HEK293 (cell line): ENCODE results near the gene VGLL3.

Experiments
- CTCF ChIA-PET: fragments of 350-600 bp; formaldehyde crosslinking; extraction: SDS; loops from one replicate; lab custom pipeline; 2021; ENCODE audit warnings: antibody characterized with exemption; lab: Yijun Ruan, JAX
- POLR2A ChIA-PET: fragments of 300-600 bp; formaldehyde crosslinking; extraction: SDS; loops from one replicate; lab custom pipeline; 2020; ENCODE audit warnings: antibody characterized with exemption, inconsistent platforms; lab: Yijun Ruan, JAX
- H3K27ac ChIP-seq: fragments of 200-500 bp; sonication (Bioruptor generic); 2 replicates; pipeline ENCODE4 v1.5.1; 2014; ENCODE audit warnings: low read depth, low read length, control low read depth, inconsistent platforms; ENCODE audit errors: extremely low read depth
- H3K36me3 ChIP-seq, 2 experiments: fragments of 200-500 bp in 1 of 2; sonication (Bioruptor generic) in 1 of 2; 1 replicate in 1 of 2; 2 replicates in 1 of 2; pipeline ENCODE4 v1.5.1; 2014 to 2017; ENCODE audit warnings: inconsistent platforms in 2 of 2, low read length in 2 of 2; ENCODE audit not compliant: control insufficient read depth in 2 of 2, insufficient read depth in 1 of 2
- H3K4me1 ChIP-seq: fragments of 200-500 bp; sonication (Bioruptor generic); 2 replicates; pipeline ENCODE4 v1.5.1; 2014; ENCODE audit warnings: mild to moderate bottlenecking, low read length, inconsistent platforms; ENCODE audit not compliant: control insufficient read depth, insufficient read depth
- H3K4me3 ChIP-seq: 2 replicates; pipeline ENCODE4 v1.5.1; 2011; ENCODE audit warnings: low read depth, mild to moderate bottlenecking, control low read depth, low read length, moderate library complexity
- H3K9me3 ChIP-seq: fragments of 200-500 bp; sonication (Bioruptor generic); 2 replicates; pipeline ENCODE4 v1.5.1; 2014; ENCODE audit warnings: low read depth, low read length, inconsistent platforms; ENCODE audit not compliant: control insufficient read depth, insufficient read depth
- CTCF ChIP-seq: fragments of 450-650 bp; formaldehyde crosslinking; IDR thresholded peaks from 2 replicates; pipeline ENCODE4 v1.5.1; 2016; ENCODE audit warnings: missing biosample characterization, missing genetic modification characterization
- HOXD13 ChIP-seq: sonication (generic); formaldehyde crosslinking; IDR thresholded peaks from 2 replicates; pipeline ENCODE4 v1.8.0; 2022; ENCODE audit warnings: missing genetic modification reagents, borderline replicate concordance
- KLF7 ChIP-seq: fragments of 450-650 bp; formaldehyde crosslinking; IDR thresholded peaks from 2 replicates; pipeline ENCODE4 v1.5.1; 2016; ENCODE audit warnings: missing biosample characterization, missing genetic modification characterization, borderline replicate concordance
- MYNN ChIP-seq: fragments of 450-650 bp; formaldehyde crosslinking; IDR thresholded peaks from 2 replicates; pipeline ENCODE4 v1.5.1; 2016; ENCODE audit warnings: missing biosample characterization, missing genetic modification characterization, borderline replicate concordance
- ZFHX2 ChIP-seq: fragments of 450-650 bp; formaldehyde crosslinking; conservative IDR thresholded peaks from 2 replicates; pipeline ENCODE4 v1.5.1; 2016; ENCODE audit warnings: missing biosample characterization, missing genetic modification characterization
- ZNF148 ChIP-seq: fragments of 450-650 bp; formaldehyde crosslinking; IDR thresholded peaks from 2 replicates; pipeline ENCODE4 v1.5.0; 2017; ENCODE audit warnings: missing biosample characterization, missing genetic modification characterization, borderline replicate concordance
- ZNF221 ChIP-seq: fragments of 450-650 bp; formaldehyde crosslinking; IDR thresholded peaks from 2 replicates; pipeline ENCODE4 v1.5.1; 2017; ENCODE audit warnings: missing biosample characterization, missing genetic modification characterization, borderline replicate concordance
- ZNF223 ChIP-seq: fragments of 450-650 bp; formaldehyde crosslinking; IDR thresholded peaks from 2 replicates; pipeline ENCODE4 v1.5.1; 2016; ENCODE audit warnings: missing biosample characterization, missing genetic modification characterization
- ZNF266 ChIP-seq: fragments of 450-650 bp; formaldehyde crosslinking; IDR thresholded peaks from 2 replicates; pipeline ENCODE4 v1.5.1; 2016; ENCODE audit warnings: missing biosample characterization, missing genetic modification characterization, low read depth
- ZNF324 ChIP-seq: fragments of 450-650 bp; formaldehyde crosslinking; IDR thresholded peaks from 2 replicates; pipeline ENCODE4 v1.5.1; 2016; ENCODE audit warnings: missing biosample characterization, missing genetic modification characterization
- ZNF426 ChIP-seq: fragments of 450-650 bp; formaldehyde crosslinking; IDR thresholded peaks from 2 replicates; pipeline ENCODE4 v1.5.1; 2017; ENCODE audit warnings: missing biosample characterization, missing genetic modification characterization, mild to moderate bottlenecking, inconsistent platforms, moderate library complexity
- ZNF514 ChIP-seq: fragments of 450-650 bp; formaldehyde crosslinking; IDR thresholded peaks from 2 replicates; pipeline ENCODE4 v1.5.1; 2016; ENCODE audit warnings: missing biosample characterization, missing genetic modification characterization
- ZNF585B ChIP-seq: fragments of 450-650 bp; formaldehyde crosslinking; IDR thresholded peaks from 2 replicates; pipeline ENCODE4 v1.5.1; 2016; ENCODE audit warnings: missing biosample characterization, missing genetic modification characterization
- ZNF654 ChIP-seq: fragments of 450-650 bp; formaldehyde crosslinking; IDR thresholded peaks from 2 replicates; pipeline ENCODE4 v1.5.1; 2016; ENCODE audit warnings: low read depth, missing biosample characterization, missing genetic modification characterization
- ZSCAN18 ChIP-seq: fragments of 450-650 bp; formaldehyde crosslinking; IDR thresholded peaks from 2 replicates; pipeline ENCODE4 v1.5.1; 2016; ENCODE audit warnings: missing biosample characterization, missing genetic modification characterization
- TF ChIP-seq, protein P1 (sequence below): fragments of 450-650 bp; formaldehyde crosslinking; IDR thresholded peaks from 2 replicates; pipeline ENCODE4 v1.5.1; 2016; ENCODE audit warnings: missing biosample characterization, missing genetic modification characterization, borderline replicate concordance
- TF ChIP-seq, protein P2 (sequence below): sonication (generic); formaldehyde crosslinking; IDR thresholded peaks from 2 replicates; pipeline ENCODE4 v1.8.1; 2022; ENCODE audit warnings: mild to moderate bottlenecking, moderate library complexity, missing genetic modification reagents

The VGLL3 gene

GRCh38 chr3:87009271-87009670 is 18.3 kb upstream of the VGLL3 start (continued):
- TF ChIP-seq CTCF, result no peak
- TF ChIP-seq ZNF426 (tag by site-specific recombination), result no peak
- TF ChIP-seq ZNF148, result no peak
- no peak for TF ChIP-seq ZNF266 (tag by site-specific recombination)
- TF ChIP-seq, protein P1, sequence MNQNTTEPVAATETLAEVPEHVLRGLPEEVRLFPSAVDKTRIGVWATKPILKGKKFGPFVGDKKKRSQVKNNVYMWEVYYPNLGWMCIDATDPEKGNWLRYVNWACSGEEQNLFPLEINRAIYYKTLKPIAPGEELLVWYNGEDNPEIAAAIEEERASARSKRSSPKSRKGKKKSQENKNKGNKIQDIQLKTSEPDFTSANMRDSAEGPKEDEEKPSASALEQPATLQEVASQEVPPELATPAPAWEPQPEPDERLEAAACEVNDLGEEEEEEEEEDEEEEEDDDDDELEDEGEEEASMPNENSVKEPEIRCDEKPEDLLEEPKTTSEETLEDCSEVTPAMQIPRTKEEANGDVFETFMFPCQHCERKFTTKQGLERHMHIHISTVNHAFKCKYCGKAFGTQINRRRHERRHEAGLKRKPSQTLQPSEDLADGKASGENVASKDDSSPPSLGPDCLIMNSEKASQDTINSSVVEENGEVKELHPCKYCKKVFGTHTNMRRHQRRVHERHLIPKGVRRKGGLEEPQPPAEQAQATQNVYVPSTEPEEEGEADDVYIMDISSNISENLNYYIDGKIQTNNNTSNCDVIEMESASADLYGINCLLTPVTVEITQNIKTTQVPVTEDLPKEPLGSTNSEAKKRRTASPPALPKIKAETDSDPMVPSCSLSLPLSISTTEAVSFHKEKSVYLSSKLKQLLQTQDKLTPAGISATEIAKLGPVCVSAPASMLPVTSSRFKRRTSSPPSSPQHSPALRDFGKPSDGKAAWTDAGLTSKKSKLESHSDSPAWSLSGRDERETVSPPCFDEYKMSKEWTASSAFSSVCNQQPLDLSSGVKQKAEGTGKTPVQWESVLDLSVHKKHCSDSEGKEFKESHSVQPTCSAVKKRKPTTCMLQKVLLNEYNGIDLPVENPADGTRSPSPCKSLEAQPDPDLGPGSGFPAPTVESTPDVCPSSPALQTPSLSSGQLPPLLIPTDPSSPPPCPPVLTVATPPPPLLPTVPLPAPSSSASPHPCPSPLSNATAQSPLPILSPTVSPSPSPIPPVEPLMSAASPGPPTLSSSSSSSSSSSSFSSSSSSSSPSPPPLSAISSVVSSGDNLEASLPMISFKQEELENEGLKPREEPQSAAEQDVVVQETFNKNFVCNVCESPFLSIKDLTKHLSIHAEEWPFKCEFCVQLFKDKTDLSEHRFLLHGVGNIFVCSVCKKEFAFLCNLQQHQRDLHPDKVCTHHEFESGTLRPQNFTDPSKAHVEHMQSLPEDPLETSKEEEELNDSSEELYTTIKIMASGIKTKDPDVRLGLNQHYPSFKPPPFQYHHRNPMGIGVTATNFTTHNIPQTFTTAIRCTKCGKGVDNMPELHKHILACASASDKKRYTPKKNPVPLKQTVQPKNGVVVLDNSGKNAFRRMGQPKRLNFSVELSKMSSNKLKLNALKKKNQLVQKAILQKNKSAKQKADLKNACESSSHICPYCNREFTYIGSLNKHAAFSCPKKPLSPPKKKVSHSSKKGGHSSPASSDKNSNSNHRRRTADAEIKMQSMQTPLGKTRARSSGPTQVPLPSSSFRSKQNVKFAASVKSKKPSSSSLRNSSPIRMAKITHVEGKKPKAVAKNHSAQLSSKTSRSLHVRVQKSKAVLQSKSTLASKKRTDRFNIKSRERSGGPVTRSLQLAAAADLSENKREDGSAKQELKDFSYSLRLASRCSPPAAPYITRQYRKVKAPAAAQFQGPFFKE, result no peak
- no peak for TF ChIP-seq ZNF585B
- TF ChIP-seq ZNF223 (tag by site-specific recombination), result no peak

DNA sequence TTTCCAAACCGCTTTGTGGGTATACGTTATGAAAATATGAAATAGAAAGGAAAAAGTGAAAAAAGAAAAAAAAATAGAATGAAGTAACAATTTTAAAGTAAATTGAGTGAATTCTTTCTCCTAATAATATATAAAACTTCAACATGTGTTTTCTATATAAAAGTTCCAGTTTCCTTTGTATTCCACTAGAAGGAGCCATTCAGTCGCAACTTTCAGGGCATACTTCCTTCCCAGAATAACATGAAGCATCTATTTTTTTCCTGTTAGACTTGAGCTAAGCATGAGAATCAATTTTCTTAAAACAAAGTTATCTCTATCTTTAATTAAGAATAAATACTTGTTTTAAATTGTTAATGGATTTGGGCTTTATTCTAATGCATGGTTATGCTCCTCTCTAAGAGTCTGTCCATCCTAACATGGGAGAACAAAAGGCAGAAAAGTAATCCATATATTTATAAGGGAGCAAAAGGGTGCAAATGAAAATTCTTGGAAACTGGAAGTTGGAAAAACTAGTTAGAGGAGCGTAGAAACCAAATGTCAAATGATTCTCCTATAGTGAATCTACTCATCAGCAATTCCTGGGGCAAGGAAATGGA is 16.0 kb upstream of the VGLL3 start:
- Histone ChIP-seq H3K9me3 (no peaks in the 10 kb centered on the region), H3K4me1 (no peaks in the 10 kb centered on the region), H3K36me3 (no peaks in the 10 kb centered on the region), H3K4me3 (no peak overlapping the region), H3K27ac (no peak overlapping the region)
- POLR2A ChIA-PET, result no interaction called here
- TF ChIP-seq ZNF654 (tag by site-specific recombination), result peak; percentile 24; the same call in 1 of the 2 replicates
- no peak for TF ChIP-seq ZNF324
- CTCF ChIA-PET, result interaction anchor here (0.8 to 1.3 kb wide), 2 partner anchors 73 to 223 kb away, joined by 3 to 5 read pairs; no protein-coding TSS in a partner anchor

- no peaks in the 10 kb centered on the region for H3K9me3 ChIP-seq
- H3K36me3 ChIP-seq, result no peaks in the 10 kb centered on the region
- no peak for TF ChIP-seq ZNF221 (tag by site-specific recombination)
- TF ChIP-seq MYNN (tag by site-specific recombination), result no peak
- no peak for TF ChIP-seq KLF7 (tag by site-specific recombination)
- TF ChIP-seq, protein P2, sequence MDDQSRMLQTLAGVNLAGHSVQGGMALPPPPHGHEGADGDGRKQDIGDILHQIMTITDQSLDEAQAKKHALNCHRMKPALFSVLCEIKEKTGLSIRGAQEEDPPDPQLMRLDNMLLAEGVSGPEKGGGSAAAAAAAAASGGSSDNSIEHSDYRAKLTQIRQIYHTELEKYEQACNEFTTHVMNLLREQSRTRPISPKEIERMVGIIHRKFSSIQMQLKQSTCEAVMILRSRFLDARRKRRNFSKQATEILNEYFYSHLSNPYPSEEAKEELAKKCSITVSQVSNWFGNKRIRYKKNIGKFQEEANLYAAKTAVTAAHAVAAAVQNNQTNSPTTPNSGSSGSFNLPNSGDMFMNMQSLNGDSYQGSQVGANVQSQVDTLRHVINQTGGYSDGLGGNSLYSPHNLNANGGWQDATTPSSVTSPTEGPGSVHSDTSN (CRISPR knock-in tag), result no peak
- no peak for TF ChIP-seq ZNF514 (tag by site-specific recombination)
- no peak for TF ChIP-seq HOXD13
- TF ChIP-seq ZSCAN18, result no peak
- no peak for TF ChIP-seq ZFHX2 (tag by site-specific recombination)
- ChIA-PET CTCF (no interaction called here), POLR2A (no interaction called here)
- no peak overlapping the region for H3K4me3 ChIP-seq
- no peak overlapping the region for H3K27ac ChIP-seq
- no peaks in the 10 kb centered on the region for H3K4me1 ChIP-seq
Measured at GRCh38 chr3:87004883-87005282, 13.9 kb upstream of the VGLL3 start.
